NT2/D1 (cell line): Measurements from ENCODE around the gene INPP4A.

Experiments used
- YY1 ChIP-seq: IDR thresholded peaks from 2 replicates; pipeline ENCODE4 v1.6.1; 2011; ENCODE audit not compliant: insufficient read length, insufficient read depth
- ZNF274 ChIP-seq: IDR thresholded peaks from 2 replicates; pipeline ENCODE4 v1.6.1; 2011; ENCODE audit warnings: mild to moderate bottlenecking, low read depth, low read length

DNA sequence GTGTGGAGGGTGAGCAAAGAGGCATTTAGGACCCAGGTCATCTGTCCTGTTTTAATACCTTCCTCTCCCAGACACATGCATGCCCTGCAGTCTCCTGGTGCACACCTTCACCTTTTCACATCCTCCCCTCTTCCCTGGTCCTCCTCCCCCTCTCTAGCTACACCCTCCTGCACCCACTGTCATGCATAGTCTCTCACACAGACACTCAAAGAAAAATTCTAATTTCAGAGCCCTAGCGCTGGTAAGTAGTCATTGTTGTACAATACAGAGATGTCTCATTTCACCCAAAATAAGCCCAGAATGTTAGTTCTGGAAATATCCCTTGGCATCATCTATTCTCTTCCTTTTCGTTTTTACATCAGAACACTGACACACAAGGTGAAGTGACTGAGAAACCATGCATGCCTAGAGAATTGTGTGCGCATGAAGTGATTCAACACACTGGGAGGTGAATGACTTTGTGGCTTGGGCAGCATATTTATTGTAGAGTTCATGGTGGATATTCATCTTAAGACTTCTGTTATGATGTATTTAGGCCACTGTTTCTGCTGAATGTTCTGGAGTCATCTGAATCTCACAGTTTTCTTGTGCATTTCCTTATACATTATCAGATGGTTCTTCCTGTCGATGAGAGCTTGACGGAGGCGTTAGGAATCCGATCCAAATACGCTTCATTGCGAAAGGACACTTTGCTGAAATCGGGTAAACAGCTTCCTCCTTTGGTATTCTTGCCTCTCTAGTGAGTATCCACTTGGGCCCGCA lies 93.8 kb downstream of the INPP4A start:
- no peak for TF ChIP-seq ZNF274
- no peak for TF ChIP-seq YY1
